A549 (cell line): Measurements from ENCODE around the gene SHQ1.

Experiments
- CEBPB ChIP-seq, 2 experiments: fragments of >200 bp in 1 of 2; sonication (Bioruptor Twin) in 1 of 2; formaldehyde crosslinking in 1 of 2; IDR thresholded peaks; 2 replicates each; pipeline ENCODE4 v1.6.1; 2012 to 2016
- CTCF ChIP-seq: fragments of >200 bp; sonication (Bioruptor Twin); formaldehyde crosslinking; IDR thresholded peaks from 3 replicates; pipeline ENCODE4 v1.5.1; 2016
- EP300 ChIP-seq, 2 experiments: fragments of >200 bp; sonication (Bioruptor Twin); formaldehyde crosslinking; IDR thresholded peaks; 2 replicates in 1 of 2; 3 replicates in 1 of 2; pipeline ENCODE4 v1.6.1; 2016 to 2017
- MAX ChIP-seq: IDR thresholded peaks from 2 replicates; pipeline ENCODE4 v1.6.1; 2012
- MAZ ChIP-seq: fragments of 150-350 bp; IDR thresholded peaks from 2 replicates; pipeline ENCODE4 v1.6.1; 2014; ENCODE audit warnings: antibody characterized with exemption, low read depth, low read length, borderline replicate concordance
- MYC ChIP-seq: IDR thresholded peaks from 2 replicates; pipeline ENCODE4 v1.6.1; 2012; ENCODE audit warnings: mild to moderate bottlenecking, inconsistent platforms, low read length, improper control_type of control experiment, borderline replicate concordance
- POLR2A ChIP-seq: IDR thresholded peaks from 2 replicates; pipeline ENCODE4 v1.6.1; 2012; ENCODE audit warnings: mild to moderate bottlenecking, low read length
- RAD21 ChIP-seq, 2 experiments: fragments of >200 bp in 1 of 2; sonication (Bioruptor Twin) in 1 of 2; formaldehyde crosslinking in 1 of 2; IDR thresholded peaks in 1 of 2; conservative IDR thresholded peaks in 1 of 2; 2 replicates in 1 of 2; 3 replicates in 1 of 2; pipeline ENCODE4 v1.6.1; 2012 to 2018; ENCODE audit warnings: inconsistent platforms in 1 of 2
- SMC3 ChIP-seq: fragments of >200 bp; sonication (Bioruptor Twin); formaldehyde crosslinking; IDR thresholded peaks from 3 replicates; pipeline ENCODE4 v1.6.1; 2018; ENCODE audit warnings: inconsistent platforms

GRCh38 chr3:72748659-72749058, 99.6 kb downstream of the SHQ1 start:
- no peak for TF ChIP-seq CTCF
- no peak for TF ChIP-seq CEBPB (IDR thresholded peaks at IDR 0.05)
- no peak for TF ChIP-seq POLR2A
- TF ChIP-seq EP300 (IDR thresholded peaks at IDR 0.05), result no peak
- no peak for TF ChIP-seq RAD21 (conservative IDR thresholded peaks at IDR 0.05 in 1 of 2, IDR thresholded peaks at IDR 0.05 in 1 of 2)
- TF ChIP-seq MYC, result no peak
- no peak for TF ChIP-seq MAZ
- no peak for TF ChIP-seq SMC3
- no peak for TF ChIP-seq MAX
